Activated CD8-positive, alpha-beta memory T cell treated with anti-CD3 and anti-CD28 coated beads for 48 hours (primary cell): Measurements from ENCODE around the gene SPON1.
"Not testable (repeated sequence)": the region's sequence is repeated elsewhere in the genome, so short reads cannot be mapped to it uniquely, and the experiment has no call there.

Source experiments
- DNase-seq, 3 experiments: peaks; one replicate each; pipeline ENCODE4 v3.0.0-alpha.2; 2020; ENCODE audit warnings: low read depth in 2 of 3, low spot score in 2 of 3

SPON1 gene

DNA sequence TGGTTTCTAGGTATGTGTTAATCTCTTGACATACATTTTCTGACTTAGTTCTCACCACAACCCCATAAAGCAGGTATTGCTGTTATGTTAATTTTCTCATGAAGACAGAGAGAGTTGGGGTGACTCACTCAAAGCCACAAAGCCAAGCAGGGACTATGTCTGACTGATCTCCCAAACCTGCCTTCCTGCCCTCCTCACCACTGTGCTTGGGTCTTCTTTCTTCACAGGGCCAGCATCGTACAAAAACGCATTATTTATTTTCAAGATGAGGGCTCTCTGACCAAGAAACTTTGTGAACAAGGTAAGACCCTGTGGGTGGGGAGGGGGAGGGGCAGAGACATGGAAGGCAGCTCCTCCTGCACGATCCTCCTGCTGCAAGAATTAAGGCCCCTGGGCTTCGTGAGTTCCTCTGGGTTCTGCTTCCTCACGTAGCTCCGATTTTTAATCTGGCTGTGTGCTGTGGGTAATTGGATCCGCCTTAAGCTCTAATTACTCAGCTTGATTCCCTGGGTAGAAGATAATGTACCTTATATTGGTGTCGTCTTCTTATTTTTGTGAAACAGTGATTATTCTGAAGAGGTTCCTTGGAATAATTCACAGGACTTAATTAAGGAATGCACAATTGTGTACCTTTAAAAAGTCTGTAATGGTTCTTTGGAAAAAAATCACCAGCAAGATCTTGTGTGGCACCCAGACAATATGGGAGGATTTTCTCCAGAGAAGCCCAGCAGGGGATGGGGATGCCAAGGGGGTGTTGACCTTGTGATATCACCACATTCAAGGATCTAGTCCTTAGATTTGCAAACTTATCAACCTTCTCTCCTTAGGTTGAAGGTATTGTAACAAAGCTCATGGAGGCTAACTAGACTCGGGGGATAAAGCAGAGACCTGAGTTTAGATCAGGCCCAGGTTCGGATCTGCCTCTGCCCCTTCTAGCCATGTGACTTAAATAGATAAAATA is 112.9 kb downstream of the SPON1 start:
- peak in 2 of 3 experiments; percentile 16 to 22 for DNase-seq

DNA sequence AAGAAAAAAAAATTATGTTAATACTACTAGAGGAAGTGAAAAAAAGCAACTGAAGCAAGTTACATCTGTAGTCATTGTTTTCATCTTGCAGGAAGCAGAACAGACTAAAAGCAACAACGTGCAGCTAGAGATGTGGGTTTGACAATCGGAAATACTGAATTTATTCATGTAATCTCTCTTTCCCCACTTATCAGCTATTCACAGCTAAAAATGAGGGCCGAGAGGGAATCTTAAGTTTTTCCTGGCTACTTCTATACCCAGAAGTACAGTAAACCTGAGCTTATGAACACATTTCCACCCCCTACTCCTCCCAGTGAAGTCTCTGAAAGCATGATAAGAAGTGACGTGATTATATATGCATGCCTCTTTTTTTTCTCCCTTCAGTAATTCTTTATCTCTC is 116.5 kb downstream of the SPON1 start:
- no peak for DNase-seq

DNA sequence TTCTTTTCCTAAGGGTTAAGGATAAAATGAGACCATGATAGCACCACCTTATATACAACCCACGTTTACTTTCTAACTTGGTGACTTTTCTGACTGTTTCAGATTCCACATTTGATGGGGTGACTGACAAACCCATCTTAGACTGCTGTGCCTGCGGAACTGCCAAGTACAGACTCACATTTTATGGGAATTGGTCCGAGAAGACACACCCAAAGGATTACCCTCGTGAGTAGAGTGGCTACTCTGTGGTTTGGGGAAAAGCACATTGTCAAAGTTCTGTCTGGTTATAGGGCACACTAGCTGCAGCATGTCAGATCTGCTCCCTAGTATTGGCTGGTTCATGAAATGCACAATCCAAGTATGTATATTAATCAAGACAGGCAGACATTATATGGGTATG is 117.3 kb downstream of the SPON1 start:
- no peak for DNase-seq

DNA sequence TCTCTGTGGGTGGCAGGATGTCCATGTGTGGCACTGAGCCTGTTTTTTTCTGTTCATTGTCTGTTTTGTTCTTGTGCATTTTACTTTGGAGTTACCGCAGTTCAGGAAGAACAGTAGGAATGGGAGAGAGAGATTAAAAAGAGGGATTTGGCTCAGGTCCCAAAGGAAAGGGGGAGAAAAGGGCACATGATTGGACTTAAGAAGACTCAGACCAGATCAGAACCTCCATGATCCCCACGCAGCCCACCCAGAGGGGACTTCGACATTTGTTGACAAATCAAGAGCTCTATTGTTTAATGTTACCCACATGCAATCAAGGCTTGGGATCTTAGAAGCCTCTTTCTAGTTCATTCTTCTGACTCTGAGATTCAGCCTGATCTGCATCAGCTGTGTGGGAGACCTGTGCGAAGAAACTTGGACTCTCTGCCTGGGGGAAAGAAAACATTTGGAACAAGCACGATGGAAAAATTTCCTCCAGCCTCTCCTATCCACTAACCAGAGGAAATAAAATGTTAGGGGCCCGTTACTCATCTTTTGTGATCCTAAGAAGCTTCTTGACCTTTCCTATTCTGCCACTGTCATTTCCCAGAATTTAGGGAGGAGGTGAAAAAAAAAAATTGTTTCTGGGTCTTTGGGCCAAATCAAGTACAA is 119.2 kb downstream of the SPON1 start:
- DNase-seq = no peak

DNA sequence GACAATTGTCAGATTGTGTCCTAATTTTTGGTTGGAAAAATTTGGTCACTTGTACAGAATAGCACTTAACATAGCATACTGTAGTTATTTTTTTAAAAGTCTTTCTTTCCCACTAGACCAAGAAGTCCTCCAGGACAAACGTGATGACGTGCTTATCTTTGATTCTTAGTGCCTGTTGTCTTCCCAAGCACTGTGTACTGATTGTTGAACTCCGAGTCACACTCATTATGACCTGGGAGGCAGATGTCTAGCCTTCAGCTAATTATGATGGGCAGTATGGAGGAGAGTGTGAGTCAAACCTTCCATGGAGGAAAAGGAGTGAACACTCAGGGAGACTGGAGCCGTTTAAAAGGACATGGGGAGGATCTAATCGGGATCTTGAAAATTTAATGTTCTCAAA is 119.8 kb downstream of the SPON1 start:
- no peak for DNase-seq

DNA sequence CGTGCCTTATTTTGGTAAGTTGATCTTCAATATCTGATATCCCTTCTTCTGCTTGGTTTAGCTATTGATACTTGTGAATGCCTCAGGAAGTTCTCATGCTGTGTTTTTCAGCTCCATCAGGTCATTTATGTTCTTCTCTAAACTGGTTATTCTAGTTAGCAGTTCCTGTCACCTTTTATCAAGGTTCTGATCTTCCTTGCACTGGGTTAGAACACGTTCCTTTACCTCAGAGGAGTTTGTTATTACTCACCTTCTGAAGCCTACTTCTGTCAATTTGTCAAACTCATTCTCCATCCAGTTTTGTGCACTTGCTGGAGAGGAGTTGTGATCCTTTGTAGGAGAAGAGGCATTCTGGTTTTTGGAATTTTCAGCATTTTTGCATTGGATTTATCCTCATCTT is 126.3 kb downstream of the SPON1 start:
- not testable (repeated sequence) for DNase-seq

DNA sequence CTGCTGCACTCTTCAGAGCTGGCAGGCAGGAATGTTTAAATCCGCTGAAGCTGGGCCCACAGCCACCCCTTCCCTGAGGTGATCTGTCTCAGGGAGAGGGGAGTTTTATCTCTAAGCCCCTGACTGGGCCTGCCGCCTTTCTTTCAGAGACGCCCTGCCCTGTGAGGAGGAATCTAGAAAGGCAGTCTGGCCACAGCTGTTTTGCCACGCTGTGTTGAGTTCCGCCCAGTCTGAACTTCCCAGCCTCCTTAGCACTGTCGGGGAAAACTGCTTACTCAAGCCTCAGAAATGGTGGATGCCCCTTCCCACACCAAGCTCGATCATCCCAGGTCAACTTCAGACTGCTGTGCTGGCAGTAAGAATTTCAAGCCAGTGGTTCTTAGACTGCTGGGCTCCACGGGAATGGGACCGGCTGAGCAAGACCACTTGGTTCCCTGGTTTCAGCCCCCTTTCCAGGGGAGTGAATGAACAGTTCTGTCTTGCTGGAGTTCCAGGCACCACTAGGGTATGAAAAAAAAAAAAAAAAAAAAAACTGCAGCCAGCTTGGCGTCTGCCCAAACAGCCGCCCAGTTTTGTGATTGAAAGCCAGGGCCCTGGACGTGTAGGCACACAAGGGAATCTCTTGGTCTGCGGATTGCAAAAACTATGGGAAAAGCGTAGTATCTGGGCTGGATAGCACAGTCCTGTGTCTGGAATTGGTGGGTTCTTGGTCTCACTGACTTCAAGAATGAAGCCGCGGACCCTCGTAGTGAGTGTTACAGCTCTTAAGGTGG is 127.4 kb downstream of the SPON1 start:
- no peak for DNase-seq

DNA sequence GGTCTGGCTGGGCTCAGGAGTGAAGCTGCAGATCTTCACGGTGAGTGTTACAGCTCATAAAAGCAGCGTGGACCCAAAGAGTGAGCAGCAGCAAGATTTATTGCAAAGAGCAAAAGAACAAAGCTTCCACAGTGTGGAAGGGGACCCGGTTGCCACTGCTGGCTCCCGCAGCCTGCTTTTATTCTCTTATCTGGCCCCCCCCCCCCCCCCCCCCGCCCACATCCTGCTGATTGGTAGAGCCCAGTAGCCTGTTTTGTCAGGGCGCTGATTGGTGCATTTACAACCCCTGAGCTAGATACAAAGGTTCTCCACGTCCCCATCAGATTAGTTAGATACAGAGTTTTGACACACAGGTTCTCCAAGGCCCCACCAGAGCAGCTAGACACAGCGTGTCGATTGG is 128.1 kb downstream of the SPON1 start:
- not testable (repeated sequence) for DNase-seq

DNA sequence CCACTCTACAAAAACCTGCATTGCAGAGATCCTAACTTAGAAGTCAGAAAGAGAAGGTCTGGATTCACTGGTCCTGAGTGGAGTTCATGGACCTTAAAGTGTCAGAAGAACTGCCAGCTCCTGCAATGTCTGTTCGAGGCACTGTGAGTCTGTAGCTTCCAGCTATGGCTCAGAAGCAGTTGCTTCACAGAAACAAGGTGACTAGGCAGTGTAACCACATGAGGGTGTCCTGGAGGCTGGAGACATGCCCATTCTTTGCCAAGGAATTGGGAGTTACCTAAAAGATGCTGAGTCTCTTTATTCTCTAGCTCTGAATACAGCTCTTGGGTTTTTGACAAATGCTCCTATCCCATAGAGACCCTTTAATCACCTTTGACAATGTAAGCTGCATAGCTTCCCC is 130.5 kb downstream of the SPON1 start:
- DNase-seq = no peak

DNA sequence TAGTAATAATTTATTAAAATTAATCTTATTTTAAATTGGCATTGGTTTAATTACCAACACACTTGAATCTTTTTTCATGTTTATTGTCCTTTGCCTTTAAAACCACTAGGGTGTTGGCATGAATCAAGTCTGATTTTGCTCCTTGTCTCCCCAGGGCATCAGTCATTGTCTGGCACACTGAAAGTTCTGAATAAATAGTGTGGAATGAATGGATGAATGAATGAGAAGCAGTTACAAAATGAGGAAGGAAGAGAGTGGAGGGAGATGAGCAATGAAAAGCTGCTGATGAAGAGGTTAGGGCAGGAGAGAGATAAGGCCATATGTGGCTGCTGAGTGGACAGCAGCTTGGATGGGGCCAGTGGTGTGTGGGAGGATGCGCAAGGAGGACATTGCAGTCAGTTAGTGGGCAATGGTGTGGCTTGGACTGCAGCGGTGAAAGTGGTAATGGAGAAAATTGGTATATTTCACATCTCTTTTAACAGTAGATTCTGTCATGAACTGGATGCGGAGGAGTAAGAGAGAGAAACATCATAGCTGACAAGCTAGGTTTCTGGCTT is 132.0 kb downstream of the SPON1 start:
- no peak for DNase-seq

DNA sequence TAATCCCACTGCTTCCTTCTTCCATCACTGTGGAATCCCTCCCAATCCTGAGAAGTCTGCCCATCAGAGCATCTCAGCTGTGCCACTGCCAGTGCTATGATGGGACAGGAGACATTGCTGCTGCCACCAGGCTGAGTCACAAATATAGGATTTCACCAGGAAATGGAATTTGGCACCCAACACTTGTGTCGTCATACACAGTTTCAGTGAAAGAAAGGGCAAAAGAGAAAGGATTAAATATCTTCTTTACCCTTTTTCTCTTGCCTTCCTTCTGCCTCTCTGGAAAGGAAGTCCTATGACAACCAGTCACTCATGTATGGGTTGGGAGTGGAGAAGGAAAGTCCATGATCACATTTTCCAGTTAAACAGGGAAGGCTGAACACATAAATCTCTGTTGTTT is 133.4 kb downstream of the SPON1 start:
- DNase-seq = no peak

DNA sequence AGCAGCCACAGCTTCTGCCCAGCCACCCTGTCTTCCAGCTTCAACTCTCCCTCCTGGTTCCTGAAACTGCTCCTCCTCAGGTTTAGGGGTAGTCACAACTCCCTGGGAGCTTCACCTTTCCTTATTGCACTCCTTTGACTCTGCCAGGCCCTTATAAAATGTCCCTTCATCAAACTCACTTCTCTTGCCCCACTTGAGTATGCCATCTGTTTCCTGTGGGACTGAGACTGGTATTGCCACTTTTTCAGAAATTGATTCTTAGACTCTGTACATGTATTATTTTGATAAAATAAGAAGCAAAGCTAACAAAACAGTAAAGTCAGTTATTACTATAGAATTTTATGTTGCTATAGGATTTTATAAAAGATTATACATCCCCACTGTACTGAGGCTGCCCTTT is 134.1 kb downstream of the SPON1 start:
- no peak for DNase-seq

DNA sequence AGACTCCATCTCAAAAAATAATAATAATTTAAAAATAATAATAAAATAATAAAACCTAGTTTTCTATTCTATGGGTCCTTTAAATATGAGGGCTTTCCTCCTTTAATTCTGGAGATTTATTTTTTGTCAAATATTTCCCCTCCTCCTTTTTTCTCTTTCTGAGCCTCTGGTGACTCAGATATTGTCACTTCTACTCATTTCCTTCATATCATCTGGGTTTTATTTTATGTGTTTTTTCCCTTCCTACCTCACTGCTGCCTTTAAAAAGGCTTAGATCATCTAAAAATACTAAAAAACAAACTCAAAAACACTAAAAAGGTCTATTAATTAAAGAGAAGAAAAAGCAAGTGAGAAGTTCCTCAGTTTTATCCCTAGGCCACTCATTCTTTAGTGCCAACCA is 138.9 kb downstream of the SPON1 start:
- no peak for DNase-seq

DNA sequence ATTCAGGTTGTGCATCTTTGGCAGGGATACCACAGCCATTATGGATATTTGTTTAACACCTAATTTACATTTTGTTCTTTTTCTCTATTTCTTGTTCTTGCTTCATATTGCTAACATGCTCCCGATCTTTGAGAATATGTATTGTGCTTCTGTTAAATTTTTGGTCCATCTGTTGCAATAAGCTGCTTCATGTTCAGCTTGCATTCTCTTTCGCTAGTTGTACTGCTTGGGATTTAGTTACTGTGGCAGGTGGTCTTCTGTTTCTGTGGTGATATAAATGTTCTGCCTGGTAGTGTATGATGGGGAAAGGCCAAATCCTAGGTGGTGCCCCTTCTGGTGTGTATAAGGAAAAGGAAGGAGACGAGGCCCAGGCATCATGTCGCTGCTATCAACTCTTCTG is 140.2 kb downstream of the SPON1 start:
- no peak for DNase-seq

DNA sequence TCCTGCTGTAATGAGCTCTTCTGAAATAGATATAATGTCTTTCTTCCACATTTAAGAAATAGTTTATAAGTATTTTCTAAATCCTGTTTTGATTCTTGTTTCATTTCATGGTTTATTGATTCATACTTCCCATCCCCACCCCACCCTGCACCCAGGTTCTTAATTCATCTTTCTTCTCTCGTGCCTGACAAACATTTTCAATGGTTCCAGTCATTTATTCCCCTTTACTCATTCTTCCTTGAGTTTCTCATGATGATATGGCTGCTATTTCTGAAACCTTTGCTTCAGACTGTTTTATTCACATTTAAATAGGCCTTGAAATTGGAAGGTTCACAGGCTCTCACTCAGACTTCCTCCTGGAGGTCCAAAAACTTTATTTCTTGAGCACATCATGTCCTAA is 142.9 kb downstream of the SPON1 start:
- no peak for DNase-seq

DNA sequence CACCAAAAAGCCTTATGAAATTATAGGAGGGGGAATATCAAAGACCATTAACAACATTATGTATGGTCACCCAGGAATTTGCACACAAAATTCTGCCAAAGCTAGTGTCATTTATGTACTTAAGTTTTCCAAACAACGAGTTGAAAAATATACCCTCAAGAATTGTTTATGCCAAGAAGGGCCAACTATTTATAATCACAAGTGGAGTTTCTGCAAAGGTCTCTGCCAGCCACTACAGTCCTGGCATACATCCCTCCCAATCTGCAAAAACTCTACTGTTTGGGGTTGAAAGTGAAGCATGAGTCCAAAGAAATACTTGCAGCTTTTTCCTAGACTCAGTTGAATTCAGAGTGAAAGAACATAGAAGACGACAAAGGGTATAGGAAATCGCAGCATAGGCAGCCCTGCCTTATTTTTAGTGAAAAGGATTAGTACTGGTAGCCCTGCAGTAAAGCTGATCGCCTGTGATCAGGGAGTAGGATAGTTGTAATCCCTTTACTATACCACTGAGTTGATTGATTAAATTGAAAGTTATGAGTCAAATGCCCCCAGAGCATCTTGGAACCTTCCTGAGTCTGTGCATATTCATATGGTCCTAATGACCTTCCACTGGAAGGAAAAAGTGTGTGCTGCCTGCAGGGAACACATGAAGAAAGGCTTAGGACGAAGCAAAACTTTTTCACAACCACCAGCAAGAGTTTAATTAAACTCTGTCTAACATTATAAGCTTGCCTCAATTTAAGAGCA is 144.0 kb downstream of the SPON1 start:
- DNase-seq = no peak

DNA sequence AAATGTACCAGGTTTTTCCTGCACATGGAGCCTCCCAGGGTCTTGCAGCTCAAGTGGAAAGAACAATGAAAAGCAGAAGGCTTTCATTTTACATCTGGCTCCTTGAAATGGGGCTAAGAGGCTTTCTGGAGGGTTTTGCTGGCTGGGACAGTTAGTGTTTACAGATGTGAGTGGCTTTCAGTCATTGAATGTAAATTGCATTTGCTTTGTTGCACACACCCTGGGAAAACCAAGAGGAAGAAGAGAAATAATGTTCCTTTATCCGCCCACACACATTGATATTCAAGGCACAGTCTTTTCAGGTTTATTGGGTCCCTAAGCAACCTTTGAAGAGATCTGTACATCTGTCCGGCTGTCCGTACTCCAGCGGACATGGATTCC is 144.5 kb downstream of the SPON1 start:
- no peak for DNase-seq

DNA sequence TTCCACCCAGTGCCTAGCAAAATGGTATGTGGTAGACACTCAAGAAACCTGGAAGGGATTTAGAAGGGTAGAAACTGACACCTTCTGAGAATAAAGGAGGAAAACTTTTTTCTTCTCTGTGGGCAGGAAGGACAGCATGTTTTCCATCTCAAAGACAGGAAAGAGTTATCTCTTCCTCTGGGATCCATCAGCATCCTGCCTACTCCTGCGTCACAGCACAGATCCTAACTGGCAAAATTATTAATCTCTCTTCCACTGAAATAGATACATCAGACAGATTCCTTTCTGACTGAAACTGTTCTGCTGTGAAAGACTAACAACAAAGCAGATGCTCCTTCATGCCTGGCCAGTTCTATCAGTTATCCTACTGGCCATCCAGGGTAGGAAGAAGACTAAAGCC is 147.2 kb downstream of the SPON1 start:
- DNase-seq = no peak

DNA sequence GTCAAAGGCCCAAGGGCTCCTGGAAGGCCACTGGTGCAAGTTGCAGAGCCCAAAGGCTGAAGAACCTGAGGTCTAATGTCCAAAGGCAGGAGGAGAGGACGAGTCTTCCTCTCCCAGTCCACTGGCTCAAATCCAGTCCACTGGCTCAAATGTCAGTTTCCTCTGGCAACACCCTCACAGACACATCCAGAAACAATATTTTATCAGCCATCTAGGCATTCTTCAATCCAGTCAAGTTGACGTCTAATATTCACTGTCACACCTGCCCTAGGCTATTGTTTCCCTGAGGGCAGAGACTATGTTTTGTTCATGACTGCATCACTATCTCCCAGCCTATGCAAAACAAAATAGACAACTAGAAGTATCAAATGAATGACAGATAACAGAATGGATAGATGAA is 148.1 kb downstream of the SPON1 start:
- no peak for DNase-seq

DNA sequence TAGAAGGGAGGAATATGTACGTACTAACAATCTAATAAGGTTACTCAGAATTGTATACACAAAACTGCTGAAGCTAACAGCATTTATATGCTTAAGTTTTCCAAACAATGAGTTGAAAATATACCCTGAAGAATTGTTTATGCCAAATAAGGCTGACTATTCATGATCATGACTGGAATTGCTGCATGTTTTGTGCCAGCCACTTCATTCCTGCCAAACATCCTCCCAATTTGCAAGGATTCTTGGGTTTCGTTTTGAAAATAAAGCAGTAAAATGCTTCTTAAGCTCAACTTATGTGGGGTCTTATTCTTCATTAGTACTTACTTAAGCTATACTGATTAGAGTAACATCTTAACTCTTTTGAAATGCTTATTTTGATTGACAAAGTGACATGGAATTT is 149.0 kb downstream of the SPON1 start:
- no peak for DNase-seq

DNA sequence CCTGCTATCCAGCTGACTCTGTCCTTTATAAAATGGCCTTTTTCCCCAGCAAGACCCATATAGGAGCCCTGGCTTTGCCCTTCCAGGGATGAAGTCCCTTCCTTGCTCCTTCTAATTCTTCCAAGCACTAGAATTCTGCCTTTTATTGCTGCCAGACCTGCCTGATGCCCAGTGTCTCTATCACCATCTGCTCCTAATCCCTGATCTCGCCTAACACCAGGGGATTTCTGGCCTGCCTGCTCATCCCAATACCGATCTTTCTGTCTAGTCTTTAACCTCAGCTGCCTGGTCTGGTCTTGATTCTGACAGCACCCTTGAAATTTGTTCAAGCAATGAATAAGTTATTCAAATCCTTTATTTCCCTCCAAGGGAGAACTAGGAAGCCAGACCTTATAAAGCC is 150.2 kb downstream of the SPON1 start:
- no peak for DNase-seq
